Progenitor cell of endocrine pancreas (in vitro differentiated cells): ENCODE measurements around the gene HTR1E. TPM values are rescaled to one million over a fixed set of nuclear protein-coding genes. Genes with fewer than 3 reads are reported as not detected.
A peak's percentile ranks its signal among the peaks of the same experiment; 100 is the strongest.

Source experiments
- DNase-seq: peaks from one replicate; pipeline ENCODE4 v3.0.0; 2021; ENCODE audit warnings: low spot score; ENCODE audit not compliant: unreplicated experiment
- H3K27ac Mint-ChIP-seq: 2 replicates; pipeline ENCODE4 v1.8.0; 2021; ENCODE audit warnings: mild to moderate bottlenecking, moderate library complexity, mixed read lengths
- H3K27me3 Mint-ChIP-seq: 2 replicates; pipeline ENCODE4 v1.8.0; 2021; ENCODE audit warnings: mixed read lengths
- H3K36me3 Mint-ChIP-seq: 2 replicates; pipeline ENCODE4 v1.8.0; 2022; ENCODE audit warnings: mixed read lengths; ENCODE audit not compliant: insufficient read depth
- H3K4me1 Mint-ChIP-seq: 2 replicates; pipeline ENCODE4 v1.8.0; 2021; ENCODE audit warnings: low read depth, mixed read lengths
- H3K4me3 Mint-ChIP-seq: 2 replicates; pipeline ENCODE4 v1.8.0; 2021; ENCODE audit warnings: low read depth, mild to moderate bottlenecking, moderate library complexity, mixed read lengths
- H3K9me3 Mint-ChIP-seq: 2 replicates; pipeline ENCODE4 v1.8.0; 2021; ENCODE audit warnings: low read depth, mixed read lengths
- total RNA-seq: library from RNA; stranded (reverse); gene quantifications from 2 replicates; pipeline ENCODE4 v1.2.1, GENCODE V29; 2021
- TF ChIP-seq, protein P1 (sequence below): fragments of 200-600 bp; sonication (generic); IDR thresholded peaks from one replicate; pipeline ENCODE4 v1.5.0; 2021; ENCODE audit warnings: antibody characterized with exemption, mild to moderate bottlenecking; ENCODE audit not compliant: unreplicated experiment

Gene HTR1E
- total RNA-seq, 1 donor from 2014 or later = not detected

DNA sequence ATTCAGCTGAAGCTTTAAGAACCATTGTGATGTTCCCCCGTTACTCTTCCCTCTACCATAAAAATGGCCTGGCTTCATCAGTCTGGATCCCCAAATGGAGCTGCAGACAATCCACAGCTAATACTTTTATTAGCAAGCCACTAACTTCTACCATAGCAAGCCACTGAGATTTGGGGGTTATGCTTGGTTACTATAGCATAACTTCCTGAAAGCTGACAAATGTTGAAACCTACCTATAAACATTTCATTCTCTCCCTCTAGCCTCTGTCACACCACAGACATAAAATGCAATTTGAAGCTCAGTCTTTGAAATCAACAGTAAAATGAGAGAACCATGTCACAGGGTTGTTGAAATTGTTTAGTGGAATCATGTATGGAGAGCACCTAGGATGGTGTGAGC lies 3.0 kb upstream of the HTR1E start:
- no peaks in the 10 kb centered on the region for H3K36me3 Mint-ChIP-seq
- no peaks in the 10 kb centered on the region for H3K9me3 Mint-ChIP-seq
- H3K4me1 Mint-ChIP-seq = peaks cover 6% of the 10 kb centered on the region
- TF ChIP-seq, protein P1, sequence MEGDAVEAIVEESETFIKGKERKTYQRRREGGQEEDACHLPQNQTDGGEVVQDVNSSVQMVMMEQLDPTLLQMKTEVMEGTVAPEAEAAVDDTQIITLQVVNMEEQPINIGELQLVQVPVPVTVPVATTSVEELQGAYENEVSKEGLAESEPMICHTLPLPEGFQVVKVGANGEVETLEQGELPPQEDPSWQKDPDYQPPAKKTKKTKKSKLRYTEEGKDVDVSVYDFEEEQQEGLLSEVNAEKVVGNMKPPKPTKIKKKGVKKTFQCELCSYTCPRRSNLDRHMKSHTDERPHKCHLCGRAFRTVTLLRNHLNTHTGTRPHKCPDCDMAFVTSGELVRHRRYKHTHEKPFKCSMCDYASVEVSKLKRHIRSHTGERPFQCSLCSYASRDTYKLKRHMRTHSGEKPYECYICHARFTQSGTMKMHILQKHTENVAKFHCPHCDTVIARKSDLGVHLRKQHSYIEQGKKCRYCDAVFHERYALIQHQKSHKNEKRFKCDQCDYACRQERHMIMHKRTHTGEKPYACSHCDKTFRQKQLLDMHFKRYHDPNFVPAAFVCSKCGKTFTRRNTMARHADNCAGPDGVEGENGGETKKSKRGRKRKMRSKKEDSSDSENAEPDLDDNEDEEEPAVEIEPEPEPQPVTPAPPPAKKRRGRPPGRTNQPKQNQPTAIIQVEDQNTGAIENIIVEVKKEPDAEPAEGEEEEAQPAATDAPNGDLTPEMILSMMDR = no peak
- DNase-seq = no peak
- H3K4me3 Mint-ChIP-seq = no peak overlapping the region
- no peak overlapping the region for H3K27ac Mint-ChIP-seq
- peaks cover 46% of the 10 kb centered on the region for H3K27me3 Mint-ChIP-seq

DNA sequence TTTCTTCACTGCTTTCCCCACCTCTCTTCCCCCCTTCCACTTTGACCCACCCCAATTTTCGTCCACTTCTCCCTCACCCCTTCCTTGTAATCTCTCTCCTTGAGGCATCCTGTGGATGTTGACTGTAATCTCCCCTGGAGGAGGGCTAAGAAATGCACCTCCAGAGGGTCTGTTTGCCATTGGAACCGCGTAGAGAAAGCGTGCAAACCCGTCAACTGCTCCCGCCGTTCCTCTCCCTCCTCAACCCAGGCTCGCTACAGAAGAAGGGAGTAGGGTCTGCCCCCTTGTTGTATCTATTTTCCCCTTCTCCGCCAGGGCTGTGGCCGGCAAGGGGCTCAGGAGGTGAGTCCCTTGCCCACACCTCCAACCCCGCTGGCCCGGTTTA lies 502 bp upstream of the HTR1E start:
- no peak overlapping the region for H3K27ac Mint-ChIP-seq
- TF ChIP-seq, protein P1 = no peak
- no peaks in the 10 kb centered on the region for H3K36me3 Mint-ChIP-seq
- H3K27me3 Mint-ChIP-seq = peaks cover 62% of the 10 kb centered on the region
- DNase-seq = no peak
- H3K4me1 Mint-ChIP-seq = peaks cover 6% of the 10 kb centered on the region
- H3K9me3 Mint-ChIP-seq = no peaks in the 10 kb centered on the region
- peak overlapping the region; percentile 76 for H3K4me3 Mint-ChIP-seq

DNA sequence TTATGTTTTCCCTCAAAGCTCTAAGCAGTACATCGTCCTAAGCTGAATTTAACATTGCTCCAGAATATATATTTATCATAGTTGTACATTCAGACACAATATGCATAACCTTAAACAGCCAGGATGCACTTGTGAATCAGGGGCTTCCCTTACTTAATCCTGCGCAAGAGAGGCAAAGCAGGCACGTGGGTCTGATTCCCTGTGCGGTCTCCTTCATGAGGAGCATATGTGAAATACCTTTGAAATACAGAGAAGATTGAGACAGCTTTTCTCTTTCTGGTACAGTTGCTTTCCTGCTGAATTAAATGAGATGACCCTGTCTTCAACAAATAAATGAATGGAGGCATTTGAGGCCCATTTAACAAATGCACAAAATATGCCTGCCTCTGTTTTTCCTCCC lies 1.5 kb downstream of the HTR1E start:
- Mint-ChIP-seq H3K27ac (no peak overlapping the region), H3K27me3 (peaks cover 60% of the 10 kb centered on the region), H3K36me3 (no peaks in the 10 kb centered on the region), H3K4me1 (peaks cover 6% of the 10 kb centered on the region), H3K9me3 (no peaks in the 10 kb centered on the region), H3K4me3 (no peak overlapping the region)
- no peak for DNase-seq
- TF ChIP-seq, protein P1 = no peak

DNA sequence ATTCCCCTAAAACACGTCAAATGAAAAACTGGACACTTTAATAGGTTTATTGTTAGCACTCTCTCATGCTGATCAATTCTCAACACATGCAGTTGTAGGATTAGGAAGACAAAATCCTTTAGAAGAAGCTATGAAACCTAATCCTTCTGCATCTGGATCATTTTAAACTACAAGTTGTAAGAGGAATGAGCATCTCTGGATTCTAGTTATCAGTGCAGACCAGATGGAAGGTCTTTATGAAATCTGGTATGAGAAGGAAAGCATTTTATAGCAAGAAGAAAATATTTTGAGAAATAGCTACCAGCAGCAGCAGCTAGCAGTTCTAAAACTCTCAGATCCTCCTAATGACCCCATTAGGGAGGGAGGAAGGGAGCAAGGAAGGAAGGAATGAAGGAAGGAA lies 4.1 kb downstream of the HTR1E start:
- DNase-seq = no peak
- Mint-ChIP-seq H3K4me1 (peaks cover 6% of the 10 kb centered on the region), H3K9me3 (no peaks in the 10 kb centered on the region), H3K4me3 (no peak overlapping the region), H3K27me3 (peaks cover 44% of the 10 kb centered on the region), H3K27ac (no peak overlapping the region), H3K36me3 (no peaks in the 10 kb centered on the region)
- TF ChIP-seq, protein P1 = no peak

DNA sequence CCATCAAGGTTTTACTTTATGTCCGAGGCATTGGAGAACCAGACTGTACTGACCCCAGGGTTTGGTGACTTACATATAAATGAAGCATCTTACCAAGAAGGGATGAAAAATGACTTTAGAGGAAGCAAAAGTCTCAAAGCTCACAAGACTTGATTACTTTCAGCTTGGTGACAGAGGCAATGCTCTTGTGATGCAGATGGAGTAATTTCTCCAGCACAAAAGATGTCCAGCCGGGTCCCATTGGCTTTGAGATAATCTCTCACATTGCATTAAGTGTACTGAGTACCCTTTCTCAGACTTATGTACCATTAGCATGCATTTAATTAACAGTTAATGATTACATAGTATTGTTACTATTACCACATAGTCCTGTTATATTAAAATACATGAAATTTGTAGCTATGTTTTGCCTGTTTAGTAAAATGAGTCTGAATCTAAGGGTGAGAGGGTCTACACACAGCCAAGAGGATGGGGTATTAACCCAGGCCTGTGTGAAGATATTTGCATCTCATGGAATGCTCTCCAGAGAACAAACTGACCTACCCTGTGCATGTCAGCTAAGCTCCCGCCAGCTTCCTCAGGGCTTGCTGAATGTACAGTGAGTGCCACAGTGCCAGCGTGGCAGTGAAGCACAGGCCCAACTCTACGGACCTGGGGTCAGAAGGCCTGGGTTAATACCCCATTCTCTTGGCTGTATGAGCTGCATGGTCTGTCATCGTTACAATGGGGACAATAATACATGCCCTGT lies 5.6 kb downstream of the HTR1E start:
- no peak for DNase-seq
- H3K4me3 Mint-ChIP-seq = no peak overlapping the region
- H3K36me3 Mint-ChIP-seq = no peaks in the 10 kb centered on the region
- H3K9me3 Mint-ChIP-seq = no peaks in the 10 kb centered on the region
- peaks cover 33% of the 10 kb centered on the region for H3K27me3 Mint-ChIP-seq
- H3K4me1 Mint-ChIP-seq = no peaks in the 10 kb centered on the region
- TF ChIP-seq, protein P1 = no peak
- no peak overlapping the region for H3K27ac Mint-ChIP-seq
